LHCN-M2 (cell line): Measurements from ENCODE around the gene COX7A2L. TPM values are rescaled to one million over a fixed set of nuclear protein-coding genes. Genes with fewer than 3 reads are reported as not detected.
A peak's percentile ranks its signal among the peaks of the same experiment; 100 is the strongest.
"Not testable (repeated sequence)": the region's sequence is repeated elsewhere in the genome, so short reads cannot be mapped to it uniquely, and the experiment has no call there.

Experiments
- DNase-seq: peaks from one replicate; pipeline ENCODE4 v3.0.0-alpha.2; 2012; ENCODE audit warnings: low read depth
- total RNA-seq: library from RNA; depleted of rRNA; stranded (reverse); fragments of >200 nt; gene quantifications from 2 replicates; pipeline ENCODE4 v1.2.3, GENCODE V29; 2014

Gene COX7A2L
- total RNA-seq, 1 experiment from 2014 or later, result 166 TPM

DNA sequence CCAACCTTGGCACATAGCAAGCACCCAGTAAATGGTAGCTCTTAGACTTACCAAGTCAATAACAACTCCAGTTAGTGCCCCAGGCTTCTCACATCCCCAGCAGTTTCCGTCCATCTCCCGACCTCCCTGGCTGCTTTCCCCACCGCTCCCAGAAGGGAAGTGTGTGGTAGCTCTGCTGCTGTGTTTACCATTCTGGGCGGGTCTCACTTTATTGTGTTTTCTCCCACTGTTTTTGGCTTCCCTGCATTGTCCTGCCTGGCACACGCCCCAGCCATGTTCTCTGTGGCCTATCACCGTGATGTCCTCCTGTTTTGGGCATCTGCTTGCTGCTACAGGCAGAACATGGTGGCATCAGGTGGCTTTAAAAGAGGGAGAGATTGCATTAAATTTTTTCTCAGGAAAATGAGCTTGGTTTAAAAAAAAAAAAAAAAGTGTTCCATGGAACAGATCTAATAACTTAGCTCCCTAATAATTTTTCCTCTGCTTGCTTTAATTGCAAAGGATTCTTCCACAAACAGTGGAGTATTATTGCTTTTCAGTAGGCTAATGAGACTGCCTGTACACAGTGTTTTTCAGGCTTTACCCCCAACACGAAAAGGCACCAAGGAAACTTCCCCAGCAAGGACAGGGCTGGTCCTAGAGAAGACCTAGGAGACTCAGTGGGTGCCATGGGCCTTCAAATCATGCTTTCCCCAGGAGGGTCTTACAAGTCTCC is 8.0 kb upstream of the COX7A2L start:
- DNase-seq, result no peak

GRCh38 chr2:42367835-42368234 is 6.8 kb upstream of the COX7A2L start:
- DNase-seq, result no peak

- DNase-seq, result no peak
Observed at GRCh38 chr2:42366411-42366810, 5.4 kb upstream of the COX7A2L start.

DNA sequence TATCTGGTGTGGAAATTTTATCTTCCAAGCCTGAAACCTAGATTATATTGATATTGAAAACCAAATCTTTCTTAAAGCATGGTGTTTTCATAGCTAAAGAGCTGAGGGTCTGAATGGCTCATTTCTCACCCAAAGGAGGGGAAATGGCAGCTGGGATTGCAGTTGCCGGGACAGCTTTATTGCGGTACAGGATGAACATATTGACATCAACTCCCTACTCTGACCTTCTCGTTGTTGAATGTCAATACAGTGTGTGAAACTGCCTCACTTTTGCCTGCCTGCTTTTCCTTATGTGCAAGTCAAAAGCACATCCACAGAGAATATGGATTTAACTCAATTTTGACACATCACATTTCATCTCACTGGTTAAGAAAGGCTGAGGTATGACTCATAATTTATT is 3.6 kb upstream of the COX7A2L start:
- DNase-seq, result no peak

- DNase-seq, result no peak
Observed at GRCh38 chr2:42363413-42363812, 2.4 kb upstream of the COX7A2L start.

DNA sequence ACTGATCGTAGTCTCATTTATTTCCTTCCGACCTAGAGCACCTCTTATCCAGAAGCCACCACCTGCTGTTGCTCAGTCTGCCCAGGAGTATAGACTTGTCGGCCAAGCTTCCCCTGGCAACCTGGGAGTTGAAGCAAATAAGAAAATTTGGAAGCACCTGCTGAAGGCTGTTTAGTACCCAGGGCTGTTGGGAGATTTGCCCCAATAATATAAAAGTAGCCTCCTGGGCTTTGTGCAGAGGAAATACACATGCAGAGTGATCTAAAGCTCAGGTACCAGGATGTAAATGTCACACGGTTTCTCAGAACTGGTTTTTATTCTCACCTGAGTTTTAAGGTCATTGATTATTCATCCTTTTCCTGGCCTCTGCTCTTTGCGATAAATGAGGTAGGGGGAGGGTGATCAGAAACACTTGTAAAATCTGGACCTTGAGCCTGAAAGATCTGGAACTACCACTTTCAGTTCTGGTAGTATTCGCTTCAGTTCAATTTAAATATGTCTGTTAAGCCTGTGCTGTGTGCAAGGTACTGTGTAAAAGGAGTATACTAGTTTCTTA is 789 bp upstream of the COX7A2L start:
- no peak for DNase-seq

GRCh38 chr2:42360493-42360889 is 526 bp downstream of the COX7A2L start:
- DNase-seq, result no peak

- DNase-seq, result peak; percentile 21
Observed at GRCh38 chr2:42359965-42360483, 993 bp downstream of the COX7A2L start.

GRCh38 chr2:42359304-42359964 is 1.6 kb downstream of the COX7A2L start:
- DNase-seq, result no peak

DNA sequence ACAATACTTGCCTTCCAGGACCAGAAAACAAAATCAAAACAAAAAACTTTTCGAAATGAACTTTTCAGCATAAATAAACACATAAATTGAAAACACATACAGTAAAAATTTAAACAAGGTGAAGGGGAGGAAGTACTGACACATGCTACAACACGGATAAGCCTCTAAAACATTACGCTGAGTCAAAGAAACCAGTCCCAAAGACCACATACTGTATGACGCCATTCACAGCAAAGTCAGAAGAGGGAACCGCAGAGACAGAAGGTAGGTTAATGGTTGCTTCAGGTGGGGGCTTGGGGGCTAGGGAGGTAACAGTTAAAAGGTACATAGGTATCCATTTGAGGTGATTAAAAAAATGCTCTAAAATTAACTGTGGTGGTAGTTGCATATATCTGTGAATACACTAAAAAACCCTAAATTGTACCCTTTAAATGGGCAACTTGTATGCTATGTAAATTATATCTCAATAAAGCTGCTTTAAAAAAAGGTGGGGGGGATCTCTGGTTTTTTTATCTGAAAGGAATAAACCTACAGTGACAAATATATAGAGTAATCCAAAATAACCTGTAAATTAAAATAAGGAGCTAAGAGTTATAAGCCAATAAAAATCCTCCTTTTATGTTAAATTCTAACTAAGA is 7.1 kb downstream of the COX7A2L start:
- DNase-seq, result no peak

DNA sequence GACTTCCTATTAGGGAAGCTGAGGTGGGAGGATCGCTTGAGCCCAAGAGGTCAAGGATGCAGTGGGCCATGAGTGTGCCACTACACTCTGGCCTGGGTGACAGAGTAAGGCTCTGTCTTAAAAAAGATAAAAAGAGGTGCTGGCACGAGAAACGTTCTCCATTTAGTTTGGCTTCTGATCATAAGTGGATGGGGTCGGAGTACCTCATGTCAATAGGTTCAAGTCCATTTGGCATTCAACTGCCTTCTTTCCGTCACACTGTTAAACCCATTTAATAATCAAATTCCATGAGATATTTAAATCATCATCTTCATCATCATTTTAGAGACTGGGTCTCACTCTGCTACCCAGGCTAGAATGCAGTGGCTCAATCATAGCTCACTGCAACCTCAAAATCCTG is 9.2 kb downstream of the COX7A2L start:
- no peak for DNase-seq

- DNase-seq, result no peak
Observed at GRCh38 chr2:42350434-42351063, 10.5 kb downstream of the COX7A2L start.

GRCh38 chr2:42348113-42348805 is 12.8 kb downstream of the COX7A2L start:
- no peak for DNase-seq

DNA sequence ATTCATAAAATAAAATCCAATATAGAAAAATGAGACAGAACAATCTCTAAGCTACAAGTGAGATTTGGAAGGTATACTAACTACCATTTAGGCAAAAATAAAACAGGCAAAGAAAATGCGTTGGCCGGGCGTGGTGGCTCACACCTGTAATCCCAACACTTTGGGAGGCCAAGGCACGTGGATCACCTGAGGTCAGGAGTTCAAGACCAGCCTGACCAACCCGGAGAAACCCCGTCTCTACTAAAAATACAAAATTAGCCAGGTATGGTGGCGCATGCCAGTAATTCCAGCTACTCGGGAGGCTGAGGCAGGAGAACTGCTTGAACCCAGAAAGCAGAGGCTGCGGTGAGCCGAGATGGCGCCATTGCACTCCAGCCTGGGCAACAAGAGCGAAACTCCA is 13.5 kb downstream of the COX7A2L start:
- DNase-seq, result not testable (repeated sequence)

GRCh38 chr2:42346856-42347255 is 14.2 kb downstream of the COX7A2L start:
- not testable (repeated sequence) for DNase-seq

GRCh38 chr2:42345986-42346385 is 15.0 kb downstream of the COX7A2L start:
- DNase-seq, result peak; percentile 84

DNA sequence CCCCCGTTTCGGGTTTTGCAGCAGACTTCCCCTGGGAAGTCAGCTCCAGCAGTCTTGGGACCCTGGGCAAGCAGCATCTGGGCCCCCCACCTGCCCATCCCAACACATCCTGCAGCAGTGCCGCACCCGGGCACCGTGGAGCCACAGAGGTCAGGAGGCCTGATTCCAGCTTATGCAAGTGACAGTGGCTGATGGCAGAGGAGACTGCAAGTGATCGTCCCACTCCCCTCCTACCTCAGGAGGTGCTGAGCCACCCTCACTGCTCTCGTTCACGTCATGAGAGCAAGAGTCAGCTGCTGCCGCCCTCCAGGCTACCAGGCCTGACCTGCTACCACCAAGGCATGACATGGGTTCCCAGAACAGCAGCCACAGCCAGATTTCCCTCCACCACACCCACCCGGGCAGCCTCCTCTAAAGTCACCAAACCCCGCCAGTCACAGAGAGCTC is 18.2 kb downstream of the COX7A2L start:
- DNase-seq, result no peak

- DNase-seq, result peak; percentile 94
Observed at GRCh38 chr2:42342061-42342794, 18.8 kb downstream of the COX7A2L start.

DNA sequence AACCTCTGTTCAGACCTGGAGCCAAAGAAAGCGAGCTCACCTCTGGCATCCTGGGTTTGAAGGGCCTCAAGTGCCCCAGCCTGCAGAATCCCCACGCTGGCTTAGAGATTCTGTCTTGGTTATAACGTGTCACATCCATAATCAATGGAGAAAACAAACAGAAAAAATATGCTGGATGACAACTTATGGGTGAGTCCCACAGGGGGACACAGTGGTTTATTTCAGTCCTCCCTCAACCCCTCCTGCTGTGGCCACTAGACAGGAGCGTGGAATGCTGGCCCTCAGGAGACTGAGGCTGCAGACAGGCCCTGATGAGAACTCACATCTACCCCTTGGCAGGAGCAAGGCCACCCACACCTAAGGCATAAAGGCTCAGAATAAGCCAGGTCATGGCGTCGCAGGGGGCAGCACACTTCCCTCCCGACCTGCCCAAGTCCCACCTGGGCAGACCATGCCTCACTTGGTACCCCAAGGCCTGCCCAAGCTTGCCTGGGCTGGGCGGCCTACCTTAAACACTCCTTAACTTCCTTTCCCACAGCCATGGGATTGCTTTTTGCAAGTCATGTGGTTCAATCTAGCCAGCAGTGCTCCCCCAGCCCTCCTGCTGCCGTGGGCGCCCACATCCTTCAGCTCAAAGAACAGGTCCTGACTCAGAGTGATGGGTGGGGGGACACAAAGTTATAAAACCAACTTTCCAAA is 19.9 kb downstream of the COX7A2L start:
- DNase-seq, result no peak
